Measurements from ENCODE around the gene DPYSL5.

DPYSL5 gene

DNA sequence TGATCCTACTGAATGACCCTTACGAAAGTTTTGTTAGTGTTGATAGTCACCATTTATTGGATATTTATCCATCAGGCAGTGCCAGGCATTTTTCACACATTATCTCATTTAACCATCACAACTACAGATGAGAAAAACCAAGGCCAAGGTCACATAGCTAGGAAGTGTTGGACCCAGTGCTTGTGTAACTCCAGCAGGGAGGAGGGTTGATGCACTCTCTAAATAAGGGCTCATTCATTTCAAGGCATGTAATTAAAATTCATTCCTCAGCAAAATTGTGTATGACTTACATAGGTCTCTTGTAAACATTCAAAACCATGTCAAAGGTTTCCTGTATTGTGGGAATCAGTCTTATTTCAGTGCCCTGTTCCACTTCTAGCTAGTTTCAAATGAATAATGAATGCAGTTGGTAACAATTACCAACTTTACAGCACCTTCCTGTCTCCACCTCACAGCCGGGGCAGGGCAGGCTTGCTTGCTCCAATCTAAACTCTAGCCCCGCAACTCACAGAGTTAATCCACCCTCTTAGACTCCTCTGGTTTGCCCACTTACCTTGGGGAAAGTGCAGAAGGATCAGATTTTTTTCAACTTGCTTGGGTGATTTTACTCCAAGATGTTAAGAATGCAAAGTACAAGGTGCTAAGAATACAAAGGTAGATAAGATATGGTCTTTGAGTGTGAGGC is 116.7 kb downstream of the DPYSL5 start:
- TF ChIP-seq, protein P1, sequence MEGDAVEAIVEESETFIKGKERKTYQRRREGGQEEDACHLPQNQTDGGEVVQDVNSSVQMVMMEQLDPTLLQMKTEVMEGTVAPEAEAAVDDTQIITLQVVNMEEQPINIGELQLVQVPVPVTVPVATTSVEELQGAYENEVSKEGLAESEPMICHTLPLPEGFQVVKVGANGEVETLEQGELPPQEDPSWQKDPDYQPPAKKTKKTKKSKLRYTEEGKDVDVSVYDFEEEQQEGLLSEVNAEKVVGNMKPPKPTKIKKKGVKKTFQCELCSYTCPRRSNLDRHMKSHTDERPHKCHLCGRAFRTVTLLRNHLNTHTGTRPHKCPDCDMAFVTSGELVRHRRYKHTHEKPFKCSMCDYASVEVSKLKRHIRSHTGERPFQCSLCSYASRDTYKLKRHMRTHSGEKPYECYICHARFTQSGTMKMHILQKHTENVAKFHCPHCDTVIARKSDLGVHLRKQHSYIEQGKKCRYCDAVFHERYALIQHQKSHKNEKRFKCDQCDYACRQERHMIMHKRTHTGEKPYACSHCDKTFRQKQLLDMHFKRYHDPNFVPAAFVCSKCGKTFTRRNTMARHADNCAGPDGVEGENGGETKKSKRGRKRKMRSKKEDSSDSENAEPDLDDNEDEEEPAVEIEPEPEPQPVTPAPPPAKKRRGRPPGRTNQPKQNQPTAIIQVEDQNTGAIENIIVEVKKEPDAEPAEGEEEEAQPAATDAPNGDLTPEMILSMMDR (IDR thresholded peaks at IDR 0.05; ENCODE audit: low read depth, low read length) = no peak
- H3K4me3 ChIP-seq (ENCODE audit: low read depth, low read length) = no peak overlapping the region
- DNase-seq (ENCODE audit: low read depth, low spot score) = no peak
- in situ Hi-C loops (cut with HindIII; ENCODE audit: low sequenced_read_pairs) = no loop called here

DNA sequence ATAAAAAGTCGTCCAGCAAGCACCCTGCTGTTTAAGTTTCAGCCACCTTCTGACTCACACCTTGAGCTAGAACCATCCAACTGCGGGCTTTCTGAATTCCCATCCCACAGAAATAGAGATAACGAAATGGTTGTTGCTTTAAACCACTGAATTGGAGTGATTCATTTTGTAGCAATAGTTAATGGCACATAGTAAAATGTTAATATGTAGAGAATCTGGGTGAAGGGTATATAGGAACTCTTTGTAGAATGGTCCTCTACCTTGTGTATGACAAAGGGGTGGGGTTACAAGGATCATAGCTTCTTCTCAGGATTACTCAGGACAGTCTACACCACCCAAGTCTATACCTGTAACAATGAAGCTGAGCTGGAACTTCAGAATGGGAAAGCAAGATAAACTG is 120.1 kb downstream of the DPYSL5 start:
- no peak overlapping the region for H3K4me3 ChIP-seq (ENCODE audit: low read depth, low read length)
- TF ChIP-seq, protein P1 (IDR thresholded peaks at IDR 0.05; ENCODE audit: low read depth, low read length) = no peak
- peak; percentile 5 for DNase-seq (ENCODE audit: low read depth, low spot score)
- in situ Hi-C loops (cut with HindIII; ENCODE audit: low sequenced_read_pairs) = no loop called here

DNA sequence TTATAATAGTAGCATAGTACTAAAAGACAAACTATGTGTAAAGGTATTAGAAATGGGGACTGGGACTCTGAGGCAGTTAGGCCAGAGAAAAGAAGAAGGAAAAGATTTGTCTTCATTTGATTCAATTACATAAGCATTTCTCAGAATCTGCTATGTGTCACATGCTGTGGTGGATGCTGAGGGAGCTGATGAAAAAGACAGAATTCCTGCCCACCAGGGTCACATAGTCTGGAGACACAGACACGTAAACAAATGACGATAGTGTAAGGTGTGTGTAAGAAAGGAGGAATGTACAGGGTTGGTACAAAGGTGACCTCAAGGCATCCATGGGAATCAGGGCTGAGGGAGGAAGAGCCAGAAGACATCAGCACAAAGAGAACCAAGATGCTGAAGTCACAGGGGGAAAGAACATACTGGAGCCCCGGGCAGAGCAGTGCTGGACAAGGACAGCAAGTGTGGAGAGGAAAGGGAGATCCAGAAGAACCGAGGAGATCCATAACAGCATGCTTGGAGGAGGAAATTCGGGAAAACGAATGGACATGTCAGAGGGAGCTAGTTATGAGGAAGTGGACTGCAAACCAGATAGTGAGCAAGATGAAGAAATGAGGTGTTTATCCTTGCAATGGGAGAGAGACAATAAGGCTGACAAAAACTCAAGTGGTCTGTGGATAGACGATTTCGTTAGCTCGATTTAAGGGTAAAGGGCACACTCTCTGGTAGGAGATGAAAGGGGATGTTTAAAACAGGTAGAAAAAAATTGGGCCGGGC is 121.3 kb downstream of the DPYSL5 start:
- TF ChIP-seq, protein P1 (IDR thresholded peaks at IDR 0.05; ENCODE audit: low read depth, low read length) = no peak
- peak; percentile 11 for DNase-seq (ENCODE audit: low read depth, low spot score)
- in situ Hi-C loops (cut with HindIII; ENCODE audit: low sequenced_read_pairs) = no loop called here
- no peak overlapping the region for H3K4me3 ChIP-seq (ENCODE audit: low read depth, low read length)

DNA sequence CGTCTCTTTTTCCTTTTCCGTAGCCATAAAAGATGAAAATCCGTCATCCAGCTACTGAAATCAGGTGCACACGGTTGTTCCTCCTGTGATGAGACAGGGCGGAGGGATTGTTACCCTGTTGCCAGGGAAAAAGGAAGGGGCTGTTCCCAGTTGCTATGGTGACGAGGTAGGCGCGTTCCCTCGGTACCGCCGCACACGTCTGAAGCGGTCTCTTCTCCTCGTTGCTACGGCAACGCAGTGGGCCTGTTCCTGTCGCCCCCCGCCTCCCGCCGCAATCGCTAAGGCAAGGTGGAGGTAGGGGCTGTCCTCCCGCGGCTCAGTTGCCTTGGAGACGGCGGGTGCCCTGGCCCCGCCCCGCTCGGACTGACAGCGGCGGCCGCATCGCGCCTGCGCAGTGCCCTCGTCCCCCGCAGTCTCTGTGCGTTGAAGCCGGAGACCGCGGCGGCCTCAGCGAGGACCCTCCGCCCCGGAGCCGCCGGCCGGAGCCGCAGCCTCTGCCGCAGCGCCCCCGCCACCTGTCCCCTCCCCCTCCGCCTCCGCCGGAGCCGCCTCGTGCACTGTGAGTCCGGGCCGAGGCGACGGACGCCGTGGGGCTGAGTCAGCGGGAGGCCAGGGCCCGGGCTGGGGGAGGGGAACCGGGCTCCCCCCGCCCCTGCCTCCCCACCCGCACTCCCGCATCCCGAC is 122.5 kb downstream of the DPYSL5 start, which contains the start of gene MAPRE3:
Gene MAPRE3 (plus strand): TSS at position 394 of the 684 bp plus-strand sequence. CDS start 51,582 bp downstream, outside the sequence.
- TF ChIP-seq, protein P1 (IDR thresholded peaks at IDR 0.05; ENCODE audit: low read depth, low read length) = no peak
- peak within 1 kb of the TSS; percentile 61 for H3K4me3 ChIP-seq (ENCODE audit: low read depth, low read length)
- in situ Hi-C loops (cut with HindIII; ENCODE audit: low sequenced_read_pairs) = no loop called here
- DNase-seq (ENCODE audit: low read depth, low spot score) = peak; percentile 61

DNA sequence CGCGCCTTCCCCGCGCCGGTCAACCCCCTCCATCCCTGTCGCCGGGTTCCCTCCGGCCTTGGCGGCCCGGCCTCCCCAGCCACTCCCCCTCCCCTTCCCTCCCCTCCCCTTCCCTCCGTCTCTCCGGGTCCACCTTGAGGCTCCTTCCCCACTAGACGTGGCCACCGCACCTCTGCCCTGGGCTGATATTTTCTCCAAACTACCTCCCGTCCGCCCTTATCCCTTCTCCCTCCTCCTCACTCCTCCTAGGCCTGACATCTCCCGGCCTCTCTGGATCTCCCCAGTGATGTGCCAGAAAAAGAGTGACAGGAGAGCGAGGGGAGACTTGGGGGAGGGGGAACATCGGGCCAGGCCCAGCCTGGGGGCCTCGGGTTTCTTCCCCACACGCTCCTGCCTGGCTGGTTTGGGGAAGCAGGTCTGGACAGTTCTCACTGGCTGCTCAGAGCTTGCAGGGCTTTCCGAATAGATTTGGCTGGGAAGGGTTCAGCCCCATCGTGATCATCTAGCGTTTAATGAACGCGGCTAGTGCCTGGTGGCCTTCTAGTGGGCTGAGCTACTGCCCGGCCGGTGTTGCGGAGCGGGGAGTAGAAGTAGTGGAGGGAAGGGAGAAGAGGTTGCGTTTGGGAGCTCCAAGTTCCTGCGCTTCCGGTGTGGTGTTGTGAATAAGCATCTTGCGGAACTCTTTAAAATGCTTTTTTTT is 123.1 kb downstream of the DPYSL5 start:
- DNase-seq (ENCODE audit: low read depth, low spot score) = peak; percentile 2
- H3K4me3 ChIP-seq (ENCODE audit: low read depth, low read length) = peak overlapping the region; percentile 61
- TF ChIP-seq, protein P1 (IDR thresholded peaks at IDR 0.05; ENCODE audit: low read depth, low read length) = no peak
- in situ Hi-C loops (cut with HindIII; ENCODE audit: low sequenced_read_pairs) = no loop called here

Measured in astrocyte of the spinal cord (primary cell).